Measurements from ENCODE around the gene FFAR3.

DNA sequence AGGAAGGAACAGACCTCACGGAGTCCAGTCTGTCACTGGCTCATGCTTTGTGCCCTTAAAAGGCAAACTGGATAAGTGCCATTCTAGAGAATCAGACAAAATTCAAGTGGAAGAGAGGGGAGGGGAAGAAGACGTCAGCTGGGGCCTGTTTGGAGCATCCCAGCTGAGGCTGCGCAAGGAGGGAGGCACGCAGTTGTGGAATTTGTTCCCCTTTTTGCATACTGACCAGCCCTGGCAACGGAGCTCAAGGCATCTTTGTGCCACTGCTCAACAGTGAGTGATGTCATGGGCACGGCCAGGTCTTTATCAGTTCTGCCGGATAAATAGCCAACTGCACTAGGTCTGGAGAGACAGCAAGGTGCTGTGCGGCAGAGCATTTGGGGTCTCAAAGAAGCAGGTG is 12.5 kb downstream of the FFAR3 start, which contains the start of gene GPR42:
- TF ChIP-seq, protein P1, sequence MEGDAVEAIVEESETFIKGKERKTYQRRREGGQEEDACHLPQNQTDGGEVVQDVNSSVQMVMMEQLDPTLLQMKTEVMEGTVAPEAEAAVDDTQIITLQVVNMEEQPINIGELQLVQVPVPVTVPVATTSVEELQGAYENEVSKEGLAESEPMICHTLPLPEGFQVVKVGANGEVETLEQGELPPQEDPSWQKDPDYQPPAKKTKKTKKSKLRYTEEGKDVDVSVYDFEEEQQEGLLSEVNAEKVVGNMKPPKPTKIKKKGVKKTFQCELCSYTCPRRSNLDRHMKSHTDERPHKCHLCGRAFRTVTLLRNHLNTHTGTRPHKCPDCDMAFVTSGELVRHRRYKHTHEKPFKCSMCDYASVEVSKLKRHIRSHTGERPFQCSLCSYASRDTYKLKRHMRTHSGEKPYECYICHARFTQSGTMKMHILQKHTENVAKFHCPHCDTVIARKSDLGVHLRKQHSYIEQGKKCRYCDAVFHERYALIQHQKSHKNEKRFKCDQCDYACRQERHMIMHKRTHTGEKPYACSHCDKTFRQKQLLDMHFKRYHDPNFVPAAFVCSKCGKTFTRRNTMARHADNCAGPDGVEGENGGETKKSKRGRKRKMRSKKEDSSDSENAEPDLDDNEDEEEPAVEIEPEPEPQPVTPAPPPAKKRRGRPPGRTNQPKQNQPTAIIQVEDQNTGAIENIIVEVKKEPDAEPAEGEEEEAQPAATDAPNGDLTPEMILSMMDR (IDR thresholded peaks at IDR 0.05) = no peak
- TF ChIP-seq ZFX (IDR thresholded peaks at IDR 0.05; ENCODE audit: borderline replicate concordance) = no peak
